GM11168 (cell line): ENCODE measurements around the gene ZFR.
"Not testable (repeated sequence)": the region's sequence is repeated elsewhere in the genome, so short reads cannot be mapped to it uniquely, and the experiment has no call there.

ENCODE experiments used
- in situ Hi-C: fragments of 300-500 bp; cut with MboI; formaldehyde crosslinking; loops from one replicate; pipeline ENCODE4 v1.12.0; 2022; ENCODE audit warnings: low sequenced_read_pairs; ENCODE audit not compliant: unreplicated experiment

Gene ZFR

DNA sequence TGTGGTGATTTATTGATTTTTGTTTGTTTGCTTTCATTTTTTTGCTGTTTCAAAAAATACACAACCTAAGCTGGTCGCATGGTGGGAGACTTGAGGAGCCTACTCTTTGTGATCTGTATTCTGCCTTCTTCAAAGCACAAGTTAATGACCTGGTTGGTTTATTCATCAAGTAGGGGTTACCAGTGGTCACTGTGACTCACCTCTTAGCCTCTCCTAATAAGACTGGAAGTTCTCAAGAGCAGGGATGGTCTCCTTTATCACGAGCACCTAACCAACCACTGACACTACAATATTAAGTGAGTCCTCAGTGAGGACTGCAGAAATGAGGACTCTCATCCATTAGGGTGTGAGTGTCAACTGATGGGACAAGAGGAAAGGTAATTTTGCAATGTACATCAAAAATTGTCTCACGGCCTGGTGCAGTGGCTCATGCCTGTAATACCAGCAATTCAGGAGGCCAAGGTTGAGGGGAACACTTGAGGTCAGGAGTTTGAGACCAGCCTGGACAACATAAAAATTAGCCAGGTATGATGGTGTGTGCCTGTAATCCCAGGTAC, 118.2 kb downstream of the ZFR start:
- in situ Hi-C loops: loop anchor here (5.0 kb wide), 1 partner anchor 99 kb away; no protein-coding TSS in a partner anchor

- in situ Hi-C loops: loop anchor here (5.0 kb wide), 1 partner anchor 98 kb away; no protein-coding TSS in a partner anchor
Measured at GRCh38 chr5:32325616-32326015, 118.9 kb downstream of the ZFR start.

DNA sequence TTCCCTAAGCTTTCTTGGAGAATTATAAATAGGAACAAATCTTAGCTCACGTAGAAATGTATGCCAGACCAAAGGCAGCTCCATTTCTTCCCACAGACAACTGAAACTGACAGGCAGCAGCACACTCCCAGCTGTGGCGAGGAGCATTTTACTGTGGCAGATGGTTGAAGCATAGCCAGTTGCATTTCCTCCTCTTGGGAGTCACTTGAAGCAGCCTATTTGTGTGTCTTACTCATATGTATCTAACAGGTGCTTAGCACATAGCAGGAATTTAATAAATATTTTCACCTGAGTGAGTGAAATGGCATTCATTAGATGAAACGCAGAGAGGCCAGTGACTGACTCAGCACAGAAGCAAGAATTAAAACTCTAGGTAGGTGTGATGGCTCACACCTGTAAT, 119.5 kb downstream of the ZFR start:
- in situ Hi-C loops: loop anchor here (5.0 kb wide), 1 partner anchor 98 kb away; no protein-coding TSS in a partner anchor

DNA sequence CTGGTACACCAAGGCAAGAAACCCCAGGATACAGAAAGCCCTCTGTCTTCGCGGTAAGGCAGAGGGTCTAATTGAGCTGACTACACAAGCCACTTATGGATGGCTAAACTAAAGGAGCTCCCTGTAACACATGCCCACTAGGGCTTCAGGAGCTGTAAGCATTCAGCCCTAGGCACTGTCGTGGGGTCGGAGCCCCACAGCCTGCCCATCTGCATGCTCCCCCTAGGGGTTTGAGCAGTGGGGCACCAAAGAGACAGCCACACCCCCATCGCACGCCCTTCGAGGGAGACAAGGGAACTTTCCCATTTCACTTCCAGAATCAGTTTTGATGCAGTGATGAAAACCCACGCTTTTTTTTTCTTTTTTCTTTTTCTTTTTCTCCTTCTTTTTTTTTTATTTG, 120.8 kb downstream of the ZFR start:
- in situ Hi-C loops: no loop called here

DNA sequence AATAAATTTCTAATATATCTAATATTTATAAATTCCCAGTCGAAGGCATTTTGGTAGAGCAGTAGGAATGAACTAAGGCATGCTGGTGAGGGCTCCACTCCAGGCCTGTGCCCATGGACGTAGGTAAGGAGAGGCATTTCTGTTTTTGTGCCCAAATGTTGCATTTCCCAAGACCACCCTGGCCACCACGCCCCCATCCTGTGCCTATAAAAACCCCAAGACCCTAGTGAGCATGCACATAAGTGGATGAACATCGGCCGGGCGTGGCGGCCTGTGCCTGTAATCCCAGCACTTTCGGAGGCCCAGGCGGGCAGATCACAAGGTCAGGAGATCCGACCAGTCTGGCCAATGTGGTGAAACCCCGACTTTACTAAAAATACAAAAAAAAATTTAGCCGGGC, 121.7 kb downstream of the ZFR start:
- in situ Hi-C loops: no loop called here

DNA sequence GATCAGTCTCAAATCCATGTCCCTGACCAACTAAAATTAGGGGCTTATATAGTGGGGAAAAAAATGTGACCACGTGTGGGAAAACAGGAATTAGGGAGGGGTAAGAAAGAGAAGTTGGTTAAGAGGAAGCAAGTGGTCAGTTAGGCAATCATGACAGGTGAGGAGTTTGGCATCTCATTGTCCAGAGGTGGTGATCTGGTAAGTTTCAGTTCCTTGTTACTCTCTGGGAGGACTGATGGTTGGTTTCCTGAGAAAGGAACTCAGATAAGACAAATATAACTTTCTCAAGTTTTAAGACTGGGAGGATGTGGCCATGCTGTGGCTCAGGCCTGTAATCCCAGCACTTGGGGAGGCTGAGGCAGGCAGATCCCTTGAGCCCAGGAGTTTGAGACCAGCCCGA, 122.8 kb downstream of the ZFR start:
- in situ Hi-C loops: not testable (repeated sequence)

DNA sequence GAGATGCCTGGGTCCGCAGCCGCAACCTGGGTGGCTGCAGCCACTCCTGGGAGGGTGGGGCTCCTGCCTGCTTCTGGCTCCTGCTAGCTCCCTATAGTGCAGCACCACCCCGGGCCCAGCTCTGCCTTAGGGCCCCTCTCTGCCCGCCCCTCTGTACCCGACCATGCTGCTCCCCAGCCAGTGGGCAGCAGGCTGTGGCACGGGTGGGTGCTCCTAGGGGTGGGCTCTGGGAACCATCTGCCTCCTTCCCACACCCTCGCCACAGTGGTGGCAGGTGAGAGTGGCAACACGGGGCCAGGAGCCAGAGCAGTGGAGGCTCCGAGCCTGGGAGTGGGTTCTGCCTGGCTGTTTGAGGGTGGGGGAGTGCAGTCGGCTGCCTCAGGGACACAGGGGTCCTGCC, 124.0 kb downstream of the ZFR start:
- in situ Hi-C loops: no loop called here

GRCh38 chr5:32319926-32320543, 124.5 kb downstream of the ZFR start:
- in situ Hi-C loops: no loop called here

GRCh38 chr5:32319392-32319791, 125.1 kb downstream of the ZFR start:
- in situ Hi-C loops: no loop called here

DNA sequence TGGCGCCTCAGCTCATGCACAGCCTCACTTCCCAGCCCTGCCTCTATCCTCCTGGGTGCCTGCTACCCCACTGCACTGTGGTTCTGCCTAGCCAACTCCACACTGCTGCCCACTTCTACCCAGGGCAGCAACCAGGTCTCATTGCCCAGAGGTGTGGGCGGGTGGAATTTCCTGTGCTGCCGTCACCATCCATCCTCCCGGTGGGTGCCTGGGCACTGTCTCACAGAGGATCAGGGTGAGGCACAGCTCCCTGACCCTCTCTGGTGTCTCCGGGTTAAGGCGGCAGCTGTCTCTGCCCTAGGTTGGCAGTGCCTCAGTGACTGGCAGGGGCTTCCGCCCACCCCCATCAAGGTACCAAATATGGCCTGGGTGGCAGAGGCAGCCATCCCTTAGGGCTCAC, 127.5 kb downstream of the ZFR start:
- in situ Hi-C loops: no loop called here

- in situ Hi-C loops: no loop called here
Measured at GRCh38 chr5:32315221-32316014, 129.1 kb downstream of the ZFR start.

DNA sequence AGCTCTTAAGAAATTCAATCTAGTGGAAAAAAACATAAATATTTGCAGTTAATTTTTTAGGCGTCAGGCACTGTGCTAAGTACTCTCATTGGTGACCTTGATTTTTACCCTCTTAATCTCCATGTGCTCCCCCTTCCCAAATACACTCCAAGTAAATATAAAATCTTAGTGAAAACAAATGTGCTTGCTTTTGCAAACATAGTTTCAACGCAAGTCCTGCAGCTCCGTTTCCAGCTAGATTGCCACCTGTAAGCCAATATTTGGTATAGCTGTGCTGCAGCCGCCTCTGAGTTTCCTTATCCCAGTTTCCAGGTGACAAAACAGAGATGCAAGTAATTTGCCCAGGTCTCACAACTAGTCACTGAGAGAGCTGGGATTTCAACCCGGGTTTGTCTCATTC, 129.9 kb downstream of the ZFR start:
- in situ Hi-C loops: no loop called here

DNA sequence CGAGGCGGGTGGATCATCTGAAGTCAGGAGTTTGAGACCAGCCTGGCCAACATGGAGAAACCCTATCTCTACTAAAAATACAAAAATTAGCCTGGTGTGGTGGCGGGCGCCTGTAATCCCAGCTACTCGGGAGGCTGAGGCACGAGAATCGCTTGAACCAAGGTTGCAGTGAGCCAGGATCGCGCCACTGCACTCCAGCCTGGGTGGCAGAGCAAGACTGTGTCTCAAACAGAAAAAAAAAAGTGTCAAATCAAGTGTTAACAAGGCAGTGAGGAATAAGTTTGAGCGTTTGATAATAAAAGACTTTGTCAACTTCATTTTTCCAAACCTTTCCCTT, 130.4 kb downstream of the ZFR start:
- in situ Hi-C loops: not testable (repeated sequence)

GRCh38 chr5:32312595-32313332, 131.8 kb downstream of the ZFR start, which contains the start of gene MTMR12:
MTMR12 (minus strand) TSS chr5:32312939; CDS start chr5:32312838, 101 bp downstream.
- in situ Hi-C loops: no loop called here

DNA sequence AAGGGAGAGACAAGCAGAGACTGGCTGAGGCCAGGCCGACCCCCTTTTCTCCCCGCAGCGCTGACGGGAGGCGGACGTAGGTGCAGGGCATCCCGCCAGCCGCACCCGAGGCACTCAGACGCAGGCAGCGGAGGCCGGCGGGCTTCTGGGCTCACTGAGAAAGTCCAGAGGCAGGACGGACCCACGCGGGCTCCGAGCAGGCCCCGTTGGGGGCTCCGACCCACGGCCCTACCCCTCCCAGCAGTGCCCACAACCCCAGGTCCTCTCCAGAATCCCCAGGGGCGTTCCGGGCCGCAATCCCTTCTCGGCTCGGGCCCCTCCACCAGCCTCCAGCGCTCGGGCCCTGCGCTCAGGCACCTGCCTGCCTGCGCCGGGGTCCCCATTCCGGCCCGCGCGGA, 132.3 kb downstream of the ZFR start:
- in situ Hi-C loops: no loop called here

DNA sequence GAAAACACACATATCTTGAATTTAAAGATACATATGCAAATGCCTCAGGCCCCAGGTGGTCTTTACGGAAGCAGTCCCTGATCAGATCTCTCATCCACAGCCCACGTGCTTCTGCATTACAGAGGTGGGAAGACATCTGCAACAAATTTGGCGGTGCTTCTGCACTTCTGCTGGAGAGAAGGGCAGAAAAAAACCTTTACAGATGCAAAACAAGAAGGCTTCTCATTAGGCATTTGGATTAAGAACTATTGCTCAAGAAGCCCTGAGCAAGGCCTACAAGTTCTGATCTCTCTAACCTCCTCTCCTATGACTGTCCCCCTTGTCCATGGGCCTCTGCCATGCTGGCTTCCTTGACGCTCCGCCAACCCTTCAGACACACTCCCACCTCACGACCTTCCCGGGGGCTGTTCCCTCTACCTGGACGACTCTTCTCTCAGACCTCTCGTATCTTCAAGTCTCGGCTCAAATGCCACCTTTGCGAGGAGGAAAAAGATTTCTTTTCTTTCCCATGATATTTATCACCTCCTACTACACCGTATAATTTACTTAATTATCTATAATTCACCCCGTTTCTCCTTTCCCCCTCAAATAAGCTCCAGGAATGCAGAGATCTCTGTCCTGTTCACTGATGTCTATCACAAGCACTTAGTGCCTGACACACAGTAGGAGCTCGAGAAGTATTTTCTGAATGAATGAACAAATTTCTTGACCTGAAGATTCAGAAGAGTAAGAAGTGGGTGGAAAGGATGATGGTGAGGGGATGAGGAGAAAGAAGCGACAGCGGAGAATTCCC, 132.9 kb downstream of the ZFR start:
- in situ Hi-C loops: no loop called here

- in situ Hi-C loops: no loop called here
Measured at GRCh38 chr5:32309761-32310160, 134.8 kb downstream of the ZFR start.

- in situ Hi-C loops: no loop called here
Measured at GRCh38 chr5:32308946-32309345, 135.6 kb downstream of the ZFR start.

GRCh38 chr5:32307769-32308194, 136.8 kb downstream of the ZFR start:
- in situ Hi-C loops: no loop called here

GRCh38 chr5:32304622-32305021, 139.9 kb downstream of the ZFR start:
- in situ Hi-C loops: no loop called here
